B cell (primary cell): Measurements from ENCODE around the gene CTDSP2. TPM values are rescaled to one million over a fixed set of nuclear protein-coding genes. Genes with fewer than 3 reads are reported as not detected.
"Not testable (repeated sequence)": the region's sequence is repeated elsewhere in the genome, so short reads cannot be mapped to it uniquely, and the experiment has no call there.

ENCODE experiments used
- ATAC-seq: fragments of 200-7000 bp; cut with Tn5 transposase; one replicate; pipeline ENCODE4 v1.10.0; 2021; ENCODE audit warnings: low read depth, mild to moderate bottlenecking, moderate number of reproducible peaks, moderate library complexity
- CTCF ChIA-PET: fragments of 350-600 bp; sonication (Branson Sonifier 250); formaldehyde crosslinking; loops from one replicate; lab custom pipeline; 2021; ENCODE audit warnings: antibody characterized with exemption, inconsistent platforms; lab: Charles Lee
- POLR2A ChIA-PET: fragments of 350-600 bp; sonication (Branson Sonifier 250); formaldehyde crosslinking; loops from one replicate; lab custom pipeline; 2021; ENCODE audit warnings: antibody characterized with exemption; lab: Charles Lee
- DNase-seq: peaks from one replicate; pipeline ENCODE4 v3.0.0; 2013
- H2AFZ ChIP-seq: 2 replicates; pipeline ENCODE4 v1.6.1; 2012; ENCODE audit warnings: mild to moderate bottlenecking, low read depth, low read length; ENCODE audit not compliant: insufficient read depth, poor library complexity, severe bottlenecking
- H3K27ac ChIP-seq, 2 donors: 1 replicate in 1 of 2; 2 replicates in 1 of 2; pipeline ENCODE4 v1.5.1; 2012 to 2013; ENCODE audit warnings: low read length in 2 of 2, mild to moderate bottlenecking in 2 of 2, moderate library complexity in 1 of 2
- H3K27me3 ChIP-seq, 4 experiments: fragments of 200-600 bp in 1 of 4; sonication (generic) in 1 of 4; replicated peaks in 1 of 4; 1 replicate in 2 of 4; 2 replicates in 2 of 4; pipeline versions ENCODE4 v1.6.1 to v1.7.0; 2013 to 2016; ENCODE audit warnings: low read length in 3 of 4, mild to moderate bottlenecking in 2 of 4, mixed read lengths in 1 of 4, moderate library complexity in 1 of 4; ENCODE audit not compliant: insufficient read depth in 4 of 4, control insufficient read depth in 3 of 4; ENCODE audit errors: control extremely low read depth in 1 of 4
- H3K36me3 ChIP-seq, 2 experiments: replicated peaks in 1 of 2; 1 replicate in 1 of 2; 2 replicates in 1 of 2; pipeline versions ENCODE4 v1.6.1 to v1.7.1; 2013; ENCODE audit warnings: low read length in 1 of 2; ENCODE audit not compliant: insufficient read depth in 2 of 2, control insufficient read depth in 1 of 2; ENCODE audit errors: control extremely low read depth in 1 of 2, extremely low read depth in 1 of 2
- H3K4me1 ChIP-seq, 2 donors: fragments of 200-600 bp in 1 of 2; sonication (generic) in 1 of 2; 1 replicate in 1 of 2; 2 replicates in 1 of 2; pipeline versions ENCODE4 v1.5.1 to v1.6.1; 2013 to 2017; ENCODE audit warnings: low read length in 2 of 2; ENCODE audit not compliant: control insufficient read depth in 2 of 2, insufficient read depth in 2 of 2
- H3K4me2 ChIP-seq: replicated peaks from 2 replicates; pipeline ENCODE3; 2012; ENCODE audit warnings: mild to moderate bottlenecking, low read depth, low read length; ENCODE audit not compliant: poor library complexity, severe bottlenecking
- H3K4me3 ChIP-seq, 5 experiments: fragments of 200-600 bp in 1 of 5; sonication (generic) in 1 of 5; 1 replicate in 3 of 5; 2 replicates in 2 of 5; pipeline versions ENCODE4 v1.5.1 to v1.7.0; 2011 to 2016; ENCODE audit warnings: low read length in 4 of 5, mild to moderate bottlenecking in 4 of 5, low read depth in 2 of 5, control low read depth in 1 of 5, moderate library complexity in 1 of 5; ENCODE audit not compliant: insufficient read depth in 1 of 5; ENCODE audit errors: control extremely low read depth in 1 of 5, extremely low read depth in 1 of 5
- H3K79me2 ChIP-seq: fragments of 200-600 bp; sonication (generic); one replicate; pipeline ENCODE4 v1.6.0; 2016; ENCODE audit warnings: low read length; ENCODE audit not compliant: control insufficient read depth, insufficient read depth
- H3K9ac ChIP-seq: fragments of 200-600 bp; sonication (generic); 2 replicates; pipeline ENCODE4 v1.6.1; 2017; ENCODE audit warnings: mild to moderate bottlenecking, low read length, moderate library complexity
- H3K9me3 ChIP-seq, 3 donors: one replicate each; pipeline versions ENCODE4 v1.6.1 to v1.7.1; 2013; ENCODE audit warnings: low read length in 2 of 3; ENCODE audit not compliant: control insufficient read depth in 2 of 3, insufficient read depth in 1 of 3; ENCODE audit errors: control extremely low read depth in 1 of 3
- H4K20me1 ChIP-seq: 2 replicates; pipeline ENCODE4 v1.6.0; 2012; ENCODE audit warnings: mild to moderate bottlenecking, low read length; ENCODE audit not compliant: insufficient read depth, control insufficient read depth, poor library complexity, severe bottlenecking
- H3K27ac Mint-ChIP-seq: one replicate; pipeline ENCODE4 v1.8.0; 2021; ENCODE audit warnings: mixed read lengths
- H3K27me3 Mint-ChIP-seq: one replicate; pipeline ENCODE4 v1.8.0; 2021; ENCODE audit warnings: mixed read lengths
- H3K4me1 Mint-ChIP-seq: one replicate; pipeline ENCODE4 v1.8.0; 2021; ENCODE audit warnings: mixed read lengths
- H3K4me3 Mint-ChIP-seq: one replicate; pipeline ENCODE4 v1.8.0; 2021; ENCODE audit warnings: mixed read lengths
- H3K9me3 Mint-ChIP-seq: one replicate; pipeline ENCODE4 v1.8.0; 2022; ENCODE audit warnings: mixed read lengths; ENCODE audit not compliant: insufficient read depth
- EZH2 ChIP-seq: IDR thresholded peaks from 2 replicates; pipeline ENCODE4 v1.6.1; 2012; ENCODE audit warnings: borderline replicate concordance, low read depth, mild to moderate bottlenecking, moderate library complexity, low read length; ENCODE audit not compliant: insufficient read depth, poor library complexity, severe bottlenecking
- WGBS: methylation state at CpG from one replicate; pipeline ENCODE4 v1.1.5; 2013; ENCODE audit warnings: missing lambda C conversion rate; ENCODE audit not compliant: insufficient coverage; 5-methylcytosine and 5-hydroxymethylcytosine counted together
- intact Hi-C: fragments of 100-400 bp; cut with micrococcal nuclease; formaldehyde crosslinking; loops from one replicate; pipeline ENCODE4 v1.10.0; 2022
- polyA plus RNA-seq: library from polyadenylated mRNA; depleted of rRNA; stranded (reverse); fragments of >200 nt; gene quantifications from 2 replicates; pipeline ENCODE4 v1.2.3, GENCODE V29; 2012
- total RNA-seq, 2 donors: library from RNA; stranded (reverse); fragments of 120-200 nt in 1 of 2; gene quantifications; 1 replicate in 1 of 2; 2 replicates in 1 of 2; pipeline versions ENCODE4 v1.2.3 to v1.2.4, GENCODE V29; 2013 to 2022
- TF ChIP-seq, protein P1 (sequence below): fragments of 200-600 bp; IDR thresholded peaks from one replicate; pipeline ENCODE4 v1.8.0; 2022; ENCODE audit warnings: antibody characterized with exemption, mild to moderate bottlenecking

The CTDSP2 gene
- total and polyA plus RNA-seq, 2 donors (not counting 1 experiment from before 2014, with no cell fraction given): 99.1 to 209 TPM

DNA sequence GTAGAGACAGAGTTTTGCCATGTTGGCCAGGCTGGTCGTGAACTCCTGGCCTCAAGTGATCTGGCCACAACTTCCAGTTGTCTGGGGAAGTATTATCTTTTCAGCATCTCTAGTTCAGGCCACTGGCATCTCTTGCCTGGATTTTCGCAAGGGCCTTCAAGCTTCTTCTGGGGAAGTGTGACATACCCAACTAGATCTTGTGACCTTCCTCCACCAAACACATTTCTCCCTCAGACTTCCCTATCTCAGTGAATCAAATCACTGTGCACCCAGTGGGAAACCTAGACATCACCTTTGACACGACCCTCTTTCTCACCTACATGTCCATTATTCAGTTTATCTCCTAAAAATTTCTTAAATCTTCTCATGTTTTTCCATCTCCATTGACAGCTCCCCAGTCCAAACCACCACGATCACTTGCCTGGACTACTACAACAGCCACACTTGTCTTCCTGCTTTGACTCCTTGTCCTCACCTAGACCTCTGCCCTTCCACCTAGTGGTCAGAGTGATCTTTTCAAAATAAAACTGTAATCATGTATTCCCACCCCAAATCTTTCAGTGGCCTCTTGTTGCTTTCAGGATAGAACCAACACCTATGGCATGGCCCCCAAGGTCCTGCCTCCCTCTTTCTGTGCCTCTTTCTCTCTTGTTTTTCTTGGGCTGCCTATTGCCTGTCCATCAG lies 70.8 kb downstream of the CTDSP2 start:
- intact Hi-C loops: no loop called here
- Histone ChIP-seq H4K20me1 (no peaks in the 10 kb centered on the region), H3K4me3 (no peak overlapping the region), H3K27ac (no peak overlapping the region), H3K79me2 (no peaks in the 10 kb centered on the region), H3K4me1 (peaks cover 10 to 20% of the 10 kb centered on the region in 2 donors), H3K27me3 (no peaks in the 10 kb centered on the region), H3K9me3 (no peaks in the 10 kb centered on the region), H2AFZ (no peak overlapping the region), H3K9ac (no peak overlapping the region), H3K4me2 (no peak overlapping the region), H3K36me3 (no peaks in the 10 kb centered on the region)
- ATAC-seq (no peak), DNase-seq (peak; percentile 10)
- POLR2A ChIA-PET: no interaction called here
- WGBS: 100% methylated on average over 4 of the region's 4 CpGs
- Mint-ChIP-seq H3K9me3 (no peaks in the 10 kb centered on the region), H3K27me3 (no peaks in the 10 kb centered on the region), H3K27ac (no peak overlapping the region), H3K4me1 (peaks cover 12% of the 10 kb centered on the region), H3K4me3 (no peak overlapping the region)
- TF ChIP-seq, protein P1, sequence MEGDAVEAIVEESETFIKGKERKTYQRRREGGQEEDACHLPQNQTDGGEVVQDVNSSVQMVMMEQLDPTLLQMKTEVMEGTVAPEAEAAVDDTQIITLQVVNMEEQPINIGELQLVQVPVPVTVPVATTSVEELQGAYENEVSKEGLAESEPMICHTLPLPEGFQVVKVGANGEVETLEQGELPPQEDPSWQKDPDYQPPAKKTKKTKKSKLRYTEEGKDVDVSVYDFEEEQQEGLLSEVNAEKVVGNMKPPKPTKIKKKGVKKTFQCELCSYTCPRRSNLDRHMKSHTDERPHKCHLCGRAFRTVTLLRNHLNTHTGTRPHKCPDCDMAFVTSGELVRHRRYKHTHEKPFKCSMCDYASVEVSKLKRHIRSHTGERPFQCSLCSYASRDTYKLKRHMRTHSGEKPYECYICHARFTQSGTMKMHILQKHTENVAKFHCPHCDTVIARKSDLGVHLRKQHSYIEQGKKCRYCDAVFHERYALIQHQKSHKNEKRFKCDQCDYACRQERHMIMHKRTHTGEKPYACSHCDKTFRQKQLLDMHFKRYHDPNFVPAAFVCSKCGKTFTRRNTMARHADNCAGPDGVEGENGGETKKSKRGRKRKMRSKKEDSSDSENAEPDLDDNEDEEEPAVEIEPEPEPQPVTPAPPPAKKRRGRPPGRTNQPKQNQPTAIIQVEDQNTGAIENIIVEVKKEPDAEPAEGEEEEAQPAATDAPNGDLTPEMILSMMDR: no peak
- TF ChIP-seq EZH2: no peak
- CTCF ChIA-PET: interaction anchor here (1.1 to 3.1 kb wide), 2 partner anchors 10 to 19 kb away, joined by 4 to 11 read pairs; no protein-coding TSS in a partner anchor

DNA sequence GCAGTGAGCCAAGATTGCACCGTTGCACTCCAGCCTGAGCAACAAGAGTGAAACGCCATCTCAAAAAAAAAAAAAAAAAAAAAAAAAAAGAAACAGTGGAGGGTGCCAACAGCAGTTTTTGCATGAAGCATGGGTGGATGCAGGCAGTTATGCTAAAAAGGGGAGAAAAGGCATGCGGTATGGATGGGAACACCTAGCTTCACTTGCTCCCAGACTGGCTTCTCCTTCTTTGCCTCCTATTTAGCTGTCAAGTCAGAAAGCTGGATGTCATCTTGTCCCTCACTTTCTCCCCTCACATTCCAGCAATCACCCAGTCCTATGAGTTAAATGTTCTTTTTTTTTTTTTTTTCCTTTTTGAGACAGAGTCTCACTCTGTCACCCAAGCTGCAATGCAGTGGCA lies 71.5 kb downstream of the CTDSP2 start:
- Histone ChIP-seq H3K27me3 (no peaks in the 10 kb centered on the region), H4K20me1 (no peaks in the 10 kb centered on the region), H3K36me3 (no peaks in the 10 kb centered on the region), H3K4me1 (peaks cover 10 to 20% of the 10 kb centered on the region in 2 donors), H3K79me2 (no peaks in the 10 kb centered on the region), H2AFZ (no peak overlapping the region), H3K27ac (no peak overlapping the region), H3K4me3 (no peak overlapping the region), H3K9ac (no peak overlapping the region), H3K4me2 (no peak overlapping the region), H3K9me3 (no peaks in the 10 kb centered on the region)
- no peak for TF ChIP-seq EZH2
- TF ChIP-seq, protein P1: no peak
- Mint-ChIP-seq H3K27ac (no peak overlapping the region), H3K27me3 (no peaks in the 10 kb centered on the region), H3K9me3 (no peaks in the 10 kb centered on the region), H3K4me1 (peaks cover 14% of the 10 kb centered on the region), H3K4me3 (no peak overlapping the region)
- CTCF ChIA-PET: interaction anchor here (0.7 to 3.1 kb wide), 3 partner anchors 9 to 131 kb away, joined by 3 to 11 read pairs (median 4); no protein-coding TSS in a partner anchor
- POLR2A ChIA-PET: interaction anchor here (0.7 kb wide), 1 partner anchor 15 kb away, joined by 4 read pairs; no protein-coding TSS in a partner anchor
- WGBS: no CpG with 5 or more reads among the region's 3 CpGs
- intact Hi-C loops: no loop called here
- no peak for ATAC-seq
- DNase-seq: no peak

DNA sequence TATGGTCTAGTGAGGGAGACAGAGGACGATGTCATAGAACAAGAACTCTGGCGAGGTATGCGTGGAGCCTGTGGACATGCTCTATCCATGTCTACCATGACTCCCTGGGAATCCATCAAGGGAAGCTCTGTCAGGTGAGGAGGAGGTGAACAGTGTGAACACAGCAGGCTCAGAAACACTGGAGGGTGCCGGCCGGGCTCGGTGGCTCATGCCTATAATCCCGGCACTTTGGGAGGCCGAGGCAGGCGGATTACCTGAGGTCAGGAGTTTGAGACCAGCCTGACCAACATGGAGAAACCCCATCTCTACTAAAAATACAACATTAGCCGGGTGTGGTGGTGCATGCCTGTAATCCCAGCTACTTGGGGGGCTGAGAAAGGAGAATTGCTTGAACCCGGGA lies 71.9 kb downstream of the CTDSP2 start:
- H3K9me3 ChIP-seq, H4K20me1 ChIP-seq, ATAC-seq, H3K4me3 ChIP-seq, H3K27ac Mint-ChIP-seq, H3K9me3 Mint-ChIP-seq, H3K36me3 ChIP-seq, intact Hi-C loops, H3K4me2 ChIP-seq, H3K27me3 Mint-ChIP-seq, H3K9ac ChIP-seq, H3K79me2 ChIP-seq, H3K27me3 ChIP-seq, H3K4me3 Mint-ChIP-seq, H3K27ac ChIP-seq, H2AFZ ChIP-seq: not testable (repeated sequence)
- DNase-seq: peak; percentile 10
- peaks cover 10 to 20% of the 10 kb centered on the region in 2 donors for H3K4me1 ChIP-seq
- H3K4me1 Mint-ChIP-seq: peaks cover 14% of the 10 kb centered on the region
- ChIA-PET POLR2A (interaction anchor here (0.7 kb wide), 1 partner anchor 15 kb away, joined by 4 read pairs; no protein-coding TSS in a partner anchor), CTCF (interaction anchor here (0.7 to 3.1 kb wide), 3 partner anchors 9 to 132 kb away, joined by 3 to 11 read pairs (median 4); no protein-coding TSS in a partner anchor)
- 93% methylated on average over 6 of the region's 11 CpGs for WGBS
